ENCODE results near the gene JAKMIP1.

GRCh38 chr4:6198278-6198677, 2.1 kb downstream of the JAKMIP1 start:
- TF ChIP-seq, protein P1, sequence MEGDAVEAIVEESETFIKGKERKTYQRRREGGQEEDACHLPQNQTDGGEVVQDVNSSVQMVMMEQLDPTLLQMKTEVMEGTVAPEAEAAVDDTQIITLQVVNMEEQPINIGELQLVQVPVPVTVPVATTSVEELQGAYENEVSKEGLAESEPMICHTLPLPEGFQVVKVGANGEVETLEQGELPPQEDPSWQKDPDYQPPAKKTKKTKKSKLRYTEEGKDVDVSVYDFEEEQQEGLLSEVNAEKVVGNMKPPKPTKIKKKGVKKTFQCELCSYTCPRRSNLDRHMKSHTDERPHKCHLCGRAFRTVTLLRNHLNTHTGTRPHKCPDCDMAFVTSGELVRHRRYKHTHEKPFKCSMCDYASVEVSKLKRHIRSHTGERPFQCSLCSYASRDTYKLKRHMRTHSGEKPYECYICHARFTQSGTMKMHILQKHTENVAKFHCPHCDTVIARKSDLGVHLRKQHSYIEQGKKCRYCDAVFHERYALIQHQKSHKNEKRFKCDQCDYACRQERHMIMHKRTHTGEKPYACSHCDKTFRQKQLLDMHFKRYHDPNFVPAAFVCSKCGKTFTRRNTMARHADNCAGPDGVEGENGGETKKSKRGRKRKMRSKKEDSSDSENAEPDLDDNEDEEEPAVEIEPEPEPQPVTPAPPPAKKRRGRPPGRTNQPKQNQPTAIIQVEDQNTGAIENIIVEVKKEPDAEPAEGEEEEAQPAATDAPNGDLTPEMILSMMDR (IDR thresholded peaks at IDR 0.05), result no peak
- TF ChIP-seq POLR2AphosphoS5 (IDR thresholded peaks at IDR 0.05; ENCODE audit: low read depth, low read length), result no peak
- no peak for TF ChIP-seq SIN3A (IDR thresholded peaks at IDR 0.05; ENCODE audit: borderline replicate concordance, insufficient read depth, low read depth, low read length)
- TF ChIP-seq, protein P2, sequence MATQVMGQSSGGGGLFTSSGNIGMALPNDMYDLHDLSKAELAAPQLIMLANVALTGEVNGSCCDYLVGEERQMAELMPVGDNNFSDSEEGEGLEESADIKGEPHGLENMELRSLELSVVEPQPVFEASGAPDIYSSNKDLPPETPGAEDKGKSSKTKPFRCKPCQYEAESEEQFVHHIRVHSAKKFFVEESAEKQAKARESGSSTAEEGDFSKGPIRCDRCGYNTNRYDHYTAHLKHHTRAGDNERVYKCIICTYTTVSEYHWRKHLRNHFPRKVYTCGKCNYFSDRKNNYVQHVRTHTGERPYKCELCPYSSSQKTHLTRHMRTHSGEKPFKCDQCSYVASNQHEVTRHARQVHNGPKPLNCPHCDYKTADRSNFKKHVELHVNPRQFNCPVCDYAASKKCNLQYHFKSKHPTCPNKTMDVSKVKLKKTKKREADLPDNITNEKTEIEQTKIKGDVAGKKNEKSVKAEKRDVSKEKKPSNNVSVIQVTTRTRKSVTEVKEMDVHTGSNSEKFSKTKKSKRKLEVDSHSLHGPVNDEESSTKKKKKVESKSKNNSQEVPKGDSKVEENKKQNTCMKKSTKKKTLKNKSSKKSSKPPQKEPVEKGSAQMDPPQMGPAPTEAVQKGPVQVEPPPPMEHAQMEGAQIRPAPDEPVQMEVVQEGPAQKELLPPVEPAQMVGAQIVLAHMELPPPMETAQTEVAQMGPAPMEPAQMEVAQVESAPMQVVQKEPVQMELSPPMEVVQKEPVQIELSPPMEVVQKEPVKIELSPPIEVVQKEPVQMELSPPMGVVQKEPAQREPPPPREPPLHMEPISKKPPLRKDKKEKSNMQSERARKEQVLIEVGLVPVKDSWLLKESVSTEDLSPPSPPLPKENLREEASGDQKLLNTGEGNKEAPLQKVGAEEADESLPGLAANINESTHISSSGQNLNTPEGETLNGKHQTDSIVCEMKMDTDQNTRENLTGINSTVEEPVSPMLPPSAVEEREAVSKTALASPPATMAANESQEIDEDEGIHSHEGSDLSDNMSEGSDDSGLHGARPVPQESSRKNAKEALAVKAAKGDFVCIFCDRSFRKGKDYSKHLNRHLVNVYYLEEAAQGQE (IDR thresholded peaks at IDR 0.05; ENCODE audit: insufficient read depth in 1 of 2, low read depth in 2 of 2, low read length in 1 of 2), result no peak
